ENCODE measurements around the gene CD7.

The CD7 gene

GRCh38 chr17:82297714-82298537, 19.5 kb downstream of the CD7 start:
- peak; percentile 93 to 95 (median 93) for DNase-seq

- peak; percentile 87 to 90 (median 89) for DNase-seq
Observed at GRCh38 chr17:82297280-82297713, 20.1 kb downstream of the CD7 start.

- no peak for DNase-seq
Observed at GRCh38 chr17:82296511-82297279, 20.7 kb downstream of the CD7 start.

- DNase-seq, result no peak
Observed at GRCh38 chr17:82295472-82295814, 22.0 kb downstream of the CD7 start.

GRCh38 chr17:82294064-82294773, 23.2 kb downstream of the CD7 start:
- no peak for DNase-seq

- peak; percentile 96 to 97 (median 97) for DNase-seq
Observed at GRCh38 chr17:82292251-82293154, 24.9 kb downstream of the CD7 start.

- DNase-seq, result no peak
Observed at GRCh38 chr17:82291582-82292250, 25.7 kb downstream of the CD7 start.

- DNase-seq, result peak; percentile 35 to 42 (median 41)
Observed at GRCh38 chr17:82287868-82288801, 29.3 kb downstream of the CD7 start.

GRCh38 chr17:82287013-82287867, 30.2 kb downstream of the CD7 start:
- DNase-seq, result no peak

- no peak for DNase-seq
Observed at GRCh38 chr17:82285141-82285540, 32.3 kb downstream of the CD7 start.

- peak; percentile 78 to 80 (median 80) for DNase-seq
Observed at GRCh38 chr17:82283208-82283749, 34.1 kb downstream of the CD7 start.

GRCh38 chr17:82282239-82283207, 34.9 kb downstream of the CD7 start:
- DNase-seq, result no peak

- peak; percentile 84 to 87 (median 86) for DNase-seq
Observed at GRCh38 chr17:82281502-82282238, 35.7 kb downstream of the CD7 start.

- DNase-seq, result no peak
Observed at GRCh38 chr17:82281076-82281475, 36.3 kb downstream of the CD7 start.

GRCh38 chr17:82280537-82280936, 36.9 kb downstream of the CD7 start:
- DNase-seq, result no peak

- peak; percentile 70 to 76 (median 70) for DNase-seq
Observed at GRCh38 chr17:82278786-82279391, 38.5 kb downstream of the CD7 start.

GRCh38 chr17:82278308-82278707, 39.1 kb downstream of the CD7 start:
- no peak for DNase-seq
